Heart right ventricle (tissue), 16 donors: ENCODE results near the gene CREB5. TPM values are rescaled to one million over a fixed set of nuclear protein-coding genes. Genes with fewer than 3 reads are reported as not detected.

ENCODE experiments used
- ATAC-seq, 8 donors: fragments of 200-7000 bp; cut with Tn5 transposase; one replicate each; pipeline ENCODE4 v1.9.1; 2020; ENCODE audit warnings: mild to moderate bottlenecking in 8 of 8, moderate library complexity in 8 of 8, moderate number of reproducible peaks in 1 of 8
- DNase-seq, 2 donors: peaks; one replicate each; pipeline ENCODE4 v3.0.0-alpha.2; 2020
- H3K27ac ChIP-seq, 10 donors: fragments of 200-600 bp; sonication (generic) in 2 of 10; one replicate each; pipeline versions ENCODE4 v1.5.0 to v1.8.0; 2020 to 2022; ENCODE audit warnings: mild to moderate bottlenecking in 3 of 10
- H3K27me3 ChIP-seq, 7 donors: fragments of 200-600 bp; one replicate each; pipeline ENCODE4 v1.8.0; 2021 to 2022; ENCODE audit warnings: mild to moderate bottlenecking in 2 of 7
- H3K36me3 ChIP-seq, 9 donors: fragments of 200-600 bp; sonication (generic) in 1 of 9; one replicate each; pipeline versions ENCODE4 v1.5.0 to v1.8.0; 2020 to 2022; ENCODE audit warnings: mild to moderate bottlenecking in 2 of 9
- H3K4me1 ChIP-seq, 9 donors: fragments of 200-600 bp; sonication (generic) in 1 of 9; one replicate each; pipeline versions ENCODE4 v1.5.0 to v1.8.0; 2020 to 2022; ENCODE audit warnings: mild to moderate bottlenecking in 4 of 9
- H3K4me3 ChIP-seq, 10 donors: fragments of 200-600 bp; sonication (generic) in 2 of 10; one replicate each; pipeline versions ENCODE4 v1.5.0 to v1.8.0; 2020 to 2022; ENCODE audit warnings: mild to moderate bottlenecking in 7 of 10, moderate library complexity in 2 of 10
- H3K9me3 ChIP-seq, 11 donors: fragments of 200-600 bp in 10 of 11; sonication (generic) in 2 of 11; one replicate each; pipeline versions ENCODE4 v1.5.0 to v1.8.0; 2013 to 2022; ENCODE audit warnings: mild to moderate bottlenecking in 2 of 11, control low read depth in 1 of 11, moderate library complexity in 1 of 11
- CTCF ChIP-seq, 9 donors: fragments of 200-600 bp; sonication (generic) in 2 of 9; IDR thresholded peaks; one replicate each; pipeline versions ENCODE4 v1.5.0 to v1.8.0; 2021 to 2022; ENCODE audit warnings: antibody characterized with exemption in 9 of 9, mild to moderate bottlenecking in 5 of 9, moderate library complexity in 1 of 9
- whole genome bisulfite sequencing, 2 donors: extraction: QIAGEN DNeasy Blood & Tissue Kit; methylation state at CpG; one replicate each; pipeline ENCODE4 v1.1.7; 2013; ENCODE audit warnings: inconsistent platforms in 1 of 2; 5-methylcytosine and 5-hydroxymethylcytosine counted together
- intact Hi-C, 10 donors: fragments of 100-400 bp; cut with DNase I; formaldehyde crosslinking; loops; one replicate each; pipeline versions ENCODE4 v1.11.1 to v1.14.2; 2022
- polyA plus RNA-seq, 2 donors: library from polyadenylated mRNA; stranded (reverse); fragments of 200-250 nt; gene quantifications; one replicate each; pipeline ENCODE4 v1.2.3, GENCODE V29; 2013
- total RNA-seq, 10 donors: library from RNA; stranded (reverse); fragmentation: NEBNext Ultra II Directional in 3 of 10; extraction: Animal tissue kit (Norgen Biotek cat#: 25700) in 3 of 10; gene quantifications; one replicate each; pipeline versions ENCODE4 v1.2.1 to v1.2.4, GENCODE V29; 2021 to 2023
- donor health status: Arrhythmogenic right ventricular cardiomyopathy.
- donor health status: ischemic (EF 13 %, LVEDD 7.1; RV severe dilation, severe dysfunction).
- donor health status: healthy with polysubstance abuse.
- donor health status: DM: no; HTN: yes; CAD: no.
- donor health status: DM: no; HTN: no; CAD: no.
- donor health status: ischemic (EF 25% LVEDD 6.9; RV normal size, moderate dysfunction).
- donor health status: ischemic (EF 25% LVEDD 5.7; RV mildly dilated, moderate dysfunction).
- donor health status: healthy.
- donor health status: DM: yes; HTN: yes; CAD: no.
- donor health status: Ischemic cardiomyopathy.
- donor health status: ischemic (EF 35%, LVEDD 5.7; RV mildly dilated, moderate dysfunction).
- donor health status: nonischemic (EF 11% LVEDD 7.7; RV severe dilation, severe dysfunction).
- donor health status: DM: yes; HTN: yes; CAD: no.
- donor health status: PGD.
- donor health status: ischemic (EF 29% LVEDD 5.4; RV normal size, mild dysfunction).
- donor health status: nonischemic (EF 23%, LVEDD 6.1; RV moderate dilation, normal function).

The CREB5 gene
- total and polyA plus RNA-seq, 12 donors = 4.7 to 170 (median 19.0) TPM

GRCh38 chr7:28529755-28530154 is 117.4 kb downstream of the CREB5 start:
- H3K27ac ChIP-seq = peak overlapping the region in 7 of 10 donors; percentile 14 to 65 (median 35)
- WGBS, 2 donors = 81 to 84% methylated on average over 2 of the region's 2 CpGs

GRCh38 chr7:28530175-28530802 is 118.0 kb downstream of the CREB5 start:
- Histone ChIP-seq H3K4me3 (no peak overlapping the region), H3K27me3 (no peaks in the 10 kb centered on the region), H3K36me3 (no peaks in the 10 kb centered on the region), H3K4me1 (peaks cover 4 to 55% (median 35%) of the 10 kb centered on the region in 9 donors), H3K9me3 (peaks cover 0 to 7% (median 0%) of the 10 kb centered on the region in 11 donors), H3K27ac (peak overlapping the region in 7 of 10 donors; percentile 14 to 65 (median 35))
- WGBS, 2 donors = 30 to 38% methylated on average over 12 of the region's 12 CpGs
- DNase-seq (peak; percentile 49 to 59), ATAC-seq (peak; percentile 44 to 77 (median 56))
- TF ChIP-seq CTCF (IDR thresholded peaks at IDR 0.05) = no peak
- intact Hi-C loops = loop anchor here in 4 of 10 donors (5.0 to 10.0 kb wide), 3 partner anchors 115 to 135 kb away; partner anchors contain the start of gene CREB5 (in 3 of the 4)

More at GRCh38 chr7:28529755-28530154, 117.4 kb downstream of the CREB5 start:
- no peaks in the 10 kb centered on the region for H3K36me3 ChIP-seq
- peaks cover 4 to 52% (median 35%) of the 10 kb centered on the region in 9 donors for H3K4me1 ChIP-seq
- no peak overlapping the region for H3K4me3 ChIP-seq
- DNase-seq = no peak
- intact Hi-C loops = loop anchor here in 4 of 10 donors (5.0 to 10.0 kb wide), 3 partner anchors 115 to 135 kb away; partner anchors contain the start of gene CREB5 (in 3 of the 4)
- ATAC-seq = peak in 1 of 8 donors; percentile 1
- H3K9me3 ChIP-seq = peaks cover 0 to 7% (median 0%) of the 10 kb centered on the region in 11 donors
- TF ChIP-seq CTCF (IDR thresholded peaks at IDR 0.05) = no peak
- H3K27me3 ChIP-seq = no peaks in the 10 kb centered on the region

- 34 to 35% methylated on average over 4 of the region's 4 CpGs for WGBS, 2 donors
Measured at GRCh38 chr7:28530803-28531175, 118.5 kb downstream of the CREB5 start.

More at GRCh38 chr7:28530803-28531175, 118.5 kb downstream of the CREB5 start:
- Histone ChIP-seq H3K4me1 (peaks cover 4 to 55% (median 34%) of the 10 kb centered on the region in 9 donors), H3K4me3 (no peak overlapping the region), H3K27ac (peak overlapping the region in 8 of 10 donors; percentile 3 to 65 (median 33)), H3K27me3 (no peaks in the 10 kb centered on the region), H3K36me3 (no peaks in the 10 kb centered on the region), H3K9me3 (peaks cover 0 to 7% (median 0%) of the 10 kb centered on the region in 11 donors)
- no peak for ATAC-seq
- no peak for TF ChIP-seq CTCF (IDR thresholded peaks at IDR 0.05)
- DNase-seq = no peak
- intact Hi-C loops = loop anchor here in 4 of 10 donors (5.0 to 10.0 kb wide), 3 partner anchors 116 to 136 kb away; partner anchors contain the start of gene CREB5 (in 3 of the 4)
